Stimulated activated CD4-positive, alpha-beta T cell treated with anti-CD3 and anti-CD28 coated beads, Interleukin-15, amount 100 ng/mL, for 48 hours (primary cell): ENCODE results near the gene SEMA6A.

Experiments used
- DNase-seq, 2 donors: peaks; one replicate each; pipeline ENCODE4 v3.0.0-alpha.2; 2020; ENCODE audit warnings: low read depth in 2 of 2

SEMA6A gene

GRCh38 chr5:116574367-116575325, at the start of gene SEMA6A:
SEMA6A (minus strand) TSS chr5:116574823; CDS start chr5:116504944, 69,879 bp downstream.
- peak; percentile 56 to 63 for DNase-seq

- DNase-seq = no peak
Observed at GRCh38 chr5:116622375-116623050, 47.9 kb upstream of the SEMA6A start.

- no peak for DNase-seq
Observed at GRCh38 chr5:116621599-116621998, 47.0 kb upstream of the SEMA6A start.

- no peak for DNase-seq
Observed at GRCh38 chr5:116616876-116617275, 42.3 kb upstream of the SEMA6A start.

GRCh38 chr5:116614603-116614920, 39.9 kb upstream of the SEMA6A start:
- DNase-seq = no peak

- DNase-seq = no peak
Observed at GRCh38 chr5:116613445-116613844, 38.8 kb upstream of the SEMA6A start.

GRCh38 chr5:116612431-116612830, 37.8 kb upstream of the SEMA6A start:
- DNase-seq = no peak

- DNase-seq = no peak
Observed at GRCh38 chr5:116605310-116606070, 30.9 kb upstream of the SEMA6A start.

GRCh38 chr5:116604805-116605204, 30.2 kb upstream of the SEMA6A start:
- DNase-seq = no peak

- DNase-seq = no peak
Observed at GRCh38 chr5:116600876-116601275, 26.3 kb upstream of the SEMA6A start.

GRCh38 chr5:116598911-116599310, 24.3 kb upstream of the SEMA6A start:
- no peak for DNase-seq

GRCh38 chr5:116595498-116595897, 20.9 kb upstream of the SEMA6A start:
- no peak for DNase-seq

GRCh38 chr5:116593340-116593739, 18.7 kb upstream of the SEMA6A start:
- DNase-seq = no peak

GRCh38 chr5:116585227-116585626, 10.6 kb upstream of the SEMA6A start:
- no peak for DNase-seq

- DNase-seq = no peak
Observed at GRCh38 chr5:116583862-116584222, 9.2 kb upstream of the SEMA6A start.

- no peak for DNase-seq
Observed at GRCh38 chr5:116583085-116583861, 8.7 kb upstream of the SEMA6A start.

- DNase-seq = no peak
Observed at GRCh38 chr5:116581910-116582309, 7.3 kb upstream of the SEMA6A start.

GRCh38 chr5:116579144-116579543, 4.5 kb upstream of the SEMA6A start:
- DNase-seq = no peak

- no peak for DNase-seq
Observed at GRCh38 chr5:116578676-116579075, 4.1 kb upstream of the SEMA6A start.

GRCh38 chr5:116577064-116577788, 2.6 kb upstream of the SEMA6A start:
- no peak for DNase-seq
